HEK293T (cell line): Measurements from ENCODE around the gene ZMYND12.
"Not testable (repeated sequence)": the region's sequence is repeated elsewhere in the genome, so short reads cannot be mapped to it uniquely, and the experiment has no call there.

ENCODE experiments used
- BHLHE40 ChIP-seq: fragments of 450-650 bp; IDR thresholded peaks from 2 replicates; pipeline ENCODE4 v1.6.1; 2016; ENCODE audit warnings: mild to moderate bottlenecking, moderate library complexity, borderline replicate concordance
- FOXK2 ChIP-seq: fragments of 450-650 bp; IDR thresholded peaks from 2 replicates; pipeline ENCODE4 v1.6.1; 2016; ENCODE audit warnings: mild to moderate bottlenecking
- FOXM1 ChIP-seq: fragments of 450-650 bp; IDR thresholded peaks from 2 replicates; pipeline ENCODE4 v1.6.1; 2017; ENCODE audit warnings: mild to moderate bottlenecking, borderline replicate concordance
- NFRKB ChIP-seq: fragments of 450-650 bp; IDR thresholded peaks from 2 replicates; pipeline ENCODE4 v1.6.1; 2016; ENCODE audit warnings: mild to moderate bottlenecking, moderate library complexity
- ZNF384 ChIP-seq: fragments of 450-650 bp; IDR thresholded peaks from 2 replicates; pipeline ENCODE4 v1.6.1; 2016

- not testable (repeated sequence) for TF ChIP-seq ZNF384, NFRKB, BHLHE40, FOXM1, FOXK2
Observed at GRCh38 chr1:42502031-42502430, 46.2 kb upstream of the ZMYND12 start.
